BLaER1 (cell line): ENCODE data around the gene ADORA2A.

ENCODE experiments used
- H3K27ac ChIP-seq: shearing (Covaris generic); formaldehyde crosslinking; 2 replicates; pipeline ENCODE4 v1.8.1; 2022
- H3K27me3 ChIP-seq: shearing (Covaris generic); formaldehyde crosslinking; 2 replicates; pipeline ENCODE4 v1.8.1; 2022
- H3K36me3 ChIP-seq: shearing (Covaris generic); formaldehyde crosslinking; 2 replicates; pipeline ENCODE4 v1.8.1; 2022
- H3K4me1 ChIP-seq: shearing (Covaris generic); formaldehyde crosslinking; 2 replicates; pipeline ENCODE4 v1.8.1; 2022
- H3K4me2 ChIP-seq: shearing (Covaris generic); formaldehyde crosslinking; 2 replicates; pipeline ENCODE4 v1.8.1; 2022
- H3K4me3 ChIP-seq: shearing (Covaris generic); formaldehyde crosslinking; 2 replicates; pipeline ENCODE4 v1.8.1; 2022
- H3K9ac ChIP-seq: shearing (Covaris generic); formaldehyde crosslinking; 2 replicates; pipeline ENCODE4 v1.8.1; 2022
- H3K9me3 ChIP-seq: shearing (Covaris generic); formaldehyde crosslinking; 2 replicates; pipeline ENCODE4 v1.8.1; 2022
- H4K20me1 ChIP-seq: shearing (Covaris generic); formaldehyde crosslinking; 2 replicates; pipeline ENCODE4 v1.8.1; 2022
- Cebpa-rat ChIP-seq: shearing (Covaris generic); IDR thresholded peaks from 2 replicates; pipeline ENCODE4 v1.8.1; 2022

ADORA2A gene

GRCh38 chr22:24436553-24436952, 9.2 kb downstream of the ADORA2A start:
- Histone ChIP-seq H3K27ac (peak overlapping the region; percentile 54), H3K4me2 (peak overlapping the region; percentile 98), H3K9me3 (no peaks in the 10 kb centered on the region), H3K27me3 (no peaks in the 10 kb centered on the region), H3K9ac (no peak overlapping the region), H4K20me1 (peaks cover 25% of the 10 kb centered on the region), H3K36me3 (no peaks in the 10 kb centered on the region), H3K4me1 (peaks cover 100% of the 10 kb centered on the region), H3K4me3 (no peak overlapping the region)
- no peak for TF ChIP-seq Cebpa-rat

GRCh38 chr22:24437091-24437490, 9.7 kb downstream of the ADORA2A start:
- peaks cover 100% of the 10 kb centered on the region for H3K4me1 ChIP-seq
- peaks cover 25% of the 10 kb centered on the region for H4K20me1 ChIP-seq
- no peak overlapping the region for H3K9ac ChIP-seq
- no peaks in the 10 kb centered on the region for H3K27me3 ChIP-seq
- H3K4me3 ChIP-seq: no peak overlapping the region
- peak overlapping the region; percentile 98 for H3K4me2 ChIP-seq
- H3K27ac ChIP-seq: peak overlapping the region; percentile 54
- no peaks in the 10 kb centered on the region for H3K36me3 ChIP-seq
- TF ChIP-seq Cebpa-rat: no peak
- no peaks in the 10 kb centered on the region for H3K9me3 ChIP-seq

- TF ChIP-seq Cebpa-rat: no peak
- Histone ChIP-seq H3K4me1 (peaks cover 100% of the 10 kb centered on the region), H3K36me3 (no peaks in the 10 kb centered on the region), H4K20me1 (peaks cover 25% of the 10 kb centered on the region), H3K27ac (peak overlapping the region; percentile 54), H3K9ac (no peak overlapping the region; the same call in 1 of the 2 replicates), H3K9me3 (no peaks in the 10 kb centered on the region), H3K4me3 (no peak overlapping the region), H3K27me3 (no peaks in the 10 kb centered on the region), H3K4me2 (peak overlapping the region; percentile 98)
These were observed 10.4 kb downstream of the ADORA2A start for GRCh38 chr22:24437741-24438328.

- no peak overlapping the region for H3K27ac ChIP-seq
- H3K4me2 ChIP-seq: peak overlapping the region; percentile 71
- no peaks in the 10 kb centered on the region for H3K36me3 ChIP-seq
- peaks cover 100% of the 10 kb centered on the region for H3K4me1 ChIP-seq
- H3K9ac ChIP-seq: no peak overlapping the region
- TF ChIP-seq Cebpa-rat: no peak
- no peak overlapping the region for H3K4me3 ChIP-seq
- H3K27me3 ChIP-seq: no peaks in the 10 kb centered on the region
- no peaks in the 10 kb centered on the region for H3K9me3 ChIP-seq
- peaks cover 4% of the 10 kb centered on the region; the same call in 1 of the 2 replicates for H4K20me1 ChIP-seq
These were observed 12.9 kb downstream of the ADORA2A start for GRCh38 chr22:24440270-24440717.

GRCh38 chr22:24440718-24441405, 13.5 kb downstream of the ADORA2A start:
- Histone ChIP-seq H3K4me3 (no peak overlapping the region), H4K20me1 (no peaks in the 10 kb centered on the region), H3K4me1 (peaks cover 100% of the 10 kb centered on the region), H3K36me3 (no peaks in the 10 kb centered on the region), H3K27ac (no peak overlapping the region), H3K27me3 (no peaks in the 10 kb centered on the region), H3K9me3 (no peaks in the 10 kb centered on the region), H3K4me2 (peak overlapping the region; percentile 71), H3K9ac (no peak overlapping the region)
- no peak for TF ChIP-seq Cebpa-rat

GRCh38 chr22:24441406-24442351, 14.3 kb downstream of the ADORA2A start:
- no peaks in the 10 kb centered on the region for H3K36me3 ChIP-seq
- no peaks in the 10 kb centered on the region for H3K9me3 ChIP-seq
- peak overlapping the region; percentile 47 for H3K27ac ChIP-seq
- peak overlapping the region; percentile 71 for H3K4me2 ChIP-seq
- no peaks in the 10 kb centered on the region for H4K20me1 ChIP-seq
- H3K4me1 ChIP-seq: peaks cover 92% of the 10 kb centered on the region
- peak overlapping the region; percentile 42 for H3K9ac ChIP-seq
- TF ChIP-seq Cebpa-rat: no peak
- no peak overlapping the region for H3K4me3 ChIP-seq
- H3K27me3 ChIP-seq: no peaks in the 10 kb centered on the region

- Histone ChIP-seq H3K4me3 (no peak overlapping the region), H3K9me3 (no peaks in the 10 kb centered on the region), H4K20me1 (no peaks in the 10 kb centered on the region), H3K4me2 (peak overlapping the region; percentile 71), H3K27ac (peak overlapping the region; percentile 47), H3K27me3 (no peaks in the 10 kb centered on the region), H3K4me1 (peaks cover 86% of the 10 kb centered on the region), H3K36me3 (no peaks in the 10 kb centered on the region), H3K9ac (peak overlapping the region; percentile 42)
- TF ChIP-seq Cebpa-rat: no peak
These were observed 14.9 kb downstream of the ADORA2A start for GRCh38 chr22:24442352-24442744.

GRCh38 chr22:24443668-24444067, 16.3 kb downstream of the ADORA2A start:
- Histone ChIP-seq H3K4me2 (peak overlapping the region; percentile 71), H3K4me1 (peaks cover 72% of the 10 kb centered on the region), H3K27ac (no peak overlapping the region)

GRCh38 chr22:24444251-24444650, 16.9 kb downstream of the ADORA2A start:
- Histone ChIP-seq H3K27ac (peak overlapping the region; percentile 7; the same call in 1 of the 2 replicates), H3K9me3 (no peaks in the 10 kb centered on the region), H3K4me2 (peak overlapping the region; percentile 71), H3K4me3 (no peak overlapping the region), H3K36me3 (no peaks in the 10 kb centered on the region), H3K9ac (no peak overlapping the region), H3K4me1 (peaks cover 68% of the 10 kb centered on the region), H4K20me1 (no peaks in the 10 kb centered on the region), H3K27me3 (no peaks in the 10 kb centered on the region)
- TF ChIP-seq Cebpa-rat: no peak

More at GRCh38 chr22:24443668-24444067, 16.3 kb downstream of the ADORA2A start:
- Histone ChIP-seq H3K27me3 (no peaks in the 10 kb centered on the region), H3K4me3 (no peak overlapping the region), H3K9me3 (no peaks in the 10 kb centered on the region), H4K20me1 (no peaks in the 10 kb centered on the region), H3K36me3 (no peaks in the 10 kb centered on the region), H3K9ac (no peak overlapping the region)
- no peak for TF ChIP-seq Cebpa-rat
